HL-60 (cell line): ENCODE data around the gene CDK17.

Experiments used
- DNase-seq, 2 experiments: peaks; one replicate each; pipeline ENCODE4 v3.0.0-alpha.2; 2010 to 2020; ENCODE audit warnings: low read depth in 1 of 2, low spot score in 1 of 2
- H3K27ac ChIP-seq: fragments of 250-450 bp; sonication (Bioruptor Pico); replicated peaks from 2 replicates; pipeline ENCODE4 v1.5.1; 2020; ENCODE audit warnings: mild to moderate bottlenecking, moderate library complexity
- H3K27me3 ChIP-seq: fragments of 250-450 bp; sonication (Bioruptor Pico); 2 replicates; pipeline ENCODE4 v1.5.1; 2021; ENCODE audit warnings: mild to moderate bottlenecking, moderate library complexity; ENCODE audit not compliant: insufficient read depth, poor library complexity, severe bottlenecking
- H3K4me3 ChIP-seq: replicated peaks from 2 replicates; pipeline ENCODE4 v1.5.1; 2011; ENCODE audit warnings: mild to moderate bottlenecking, control low read depth, low read length; ENCODE audit not compliant: insufficient read depth
- CTCF ChIP-seq: IDR thresholded peaks from one replicate; pipeline ENCODE4 v1.5.1; 2011; ENCODE audit warnings: low read length, control low read depth, inconsistent platforms; ENCODE audit not compliant: insufficient read depth
- GABPA ChIP-seq: IDR thresholded peaks from 2 replicates; pipeline ENCODE4 v1.6.1; 2012; ENCODE audit warnings: low read depth
- POLR2AphosphoS5 ChIP-seq: IDR thresholded peaks from 2 replicates; pipeline ENCODE4 v1.6.1; 2012; ENCODE audit warnings: low read depth
- REST ChIP-seq: IDR thresholded peaks from 2 replicates; pipeline ENCODE4 v1.6.1; 2012; ENCODE audit warnings: low read depth; ENCODE audit not compliant: insufficient replicate concordance
- SPI1 ChIP-seq: IDR thresholded peaks from 2 replicates; pipeline ENCODE4 v1.6.1; 2012; ENCODE audit warnings: low read depth, mild to moderate bottlenecking, borderline replicate concordance

The CDK17 gene

GRCh38 chr12:96236221-96236822, 163.9 kb downstream of the CDK17 start:
- TF ChIP-seq CTCF = no peak
- no peak for TF ChIP-seq REST
- no peak for TF ChIP-seq POLR2AphosphoS5
- TF ChIP-seq GABPA = no peak
- no peak for TF ChIP-seq SPI1
- Histone ChIP-seq H3K27ac (no peak overlapping the region), H3K4me3 (no peak overlapping the region), H3K27me3 (no peaks in the 10 kb centered on the region)
- DNase-seq = peak in 1 of 2 experiments; percentile 6

GRCh38 chr12:96235484-96235826, 164.8 kb downstream of the CDK17 start:
- Histone ChIP-seq H3K4me3 (no peak overlapping the region), H3K27me3 (no peaks in the 10 kb centered on the region), H3K27ac (no peak overlapping the region)
- no peak for TF ChIP-seq REST
- no peak for TF ChIP-seq GABPA
- no peak for TF ChIP-seq SPI1
- TF ChIP-seq CTCF = no peak
- no peak for TF ChIP-seq POLR2AphosphoS5
- no peak for DNase-seq

GRCh38 chr12:96234591-96235483, 165.4 kb downstream of the CDK17 start:
- no peak for DNase-seq

More at GRCh38 chr12:96234591-96235483, 165.4 kb downstream of the CDK17 start:
- H3K27ac ChIP-seq = no peak overlapping the region
- no peak for TF ChIP-seq SPI1
- TF ChIP-seq GABPA = no peak
- TF ChIP-seq POLR2AphosphoS5 = no peak
- no peak for TF ChIP-seq REST
- no peak for TF ChIP-seq CTCF
- no peak overlapping the region for H3K4me3 ChIP-seq
- no peaks in the 10 kb centered on the region for H3K27me3 ChIP-seq
